Vagina (tissue), 2 donors: ENCODE measurements around the gene CDK7.

Source experiments
- POLR2AphosphoS5 ChIP-seq, 2 donors: sonication (generic); formaldehyde crosslinking; IDR thresholded peaks; one replicate each; pipeline ENCODE4 v1.9.0; 2017; ENCODE audit warnings: antibody characterized with exemption in 2 of 2, mild to moderate bottlenecking in 2 of 2, low read depth in 1 of 2; ENCODE audit not compliant: insufficient read depth in 1 of 2
- TF ChIP-seq, protein P1 (sequence below), 3 experiments: fragments of 450-650 bp in 2 of 3; fragments of 200-600 bp in 1 of 3; sonication (generic) in 1 of 3; IDR thresholded peaks; one replicate each; pipeline ENCODE4 v1.5.1; 2017 to 2019; ENCODE audit warnings: antibody characterized with exemption in 3 of 3, mild to moderate bottlenecking in 2 of 3, moderate library complexity in 2 of 3

DNA sequence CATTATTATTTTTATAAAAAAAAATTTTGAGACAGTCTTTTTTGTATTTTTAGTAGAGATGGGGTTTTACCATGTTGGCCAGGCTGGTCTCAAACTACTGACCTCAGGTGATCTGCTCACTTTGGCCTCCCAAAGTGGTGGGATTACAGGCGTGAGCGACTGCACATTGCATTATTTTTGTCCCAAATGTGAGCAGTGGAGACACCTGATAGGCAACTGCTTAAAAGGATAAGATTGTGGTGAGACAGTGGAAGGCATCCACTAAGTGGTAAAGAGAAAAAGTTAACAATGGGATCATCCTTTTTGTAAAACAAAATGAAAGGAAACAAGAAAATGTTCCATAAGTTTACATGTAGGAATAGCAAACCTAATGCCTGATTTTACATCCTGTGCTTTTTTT, 47.3 kb upstream of the CDK7 start:
- no peak for TF ChIP-seq POLR2AphosphoS5 (IDR thresholded peaks at IDR 0.05; ENCODE audit: insufficient read depth in 1 of 2, low read depth in 1 of 2)
- TF ChIP-seq, protein P1, sequence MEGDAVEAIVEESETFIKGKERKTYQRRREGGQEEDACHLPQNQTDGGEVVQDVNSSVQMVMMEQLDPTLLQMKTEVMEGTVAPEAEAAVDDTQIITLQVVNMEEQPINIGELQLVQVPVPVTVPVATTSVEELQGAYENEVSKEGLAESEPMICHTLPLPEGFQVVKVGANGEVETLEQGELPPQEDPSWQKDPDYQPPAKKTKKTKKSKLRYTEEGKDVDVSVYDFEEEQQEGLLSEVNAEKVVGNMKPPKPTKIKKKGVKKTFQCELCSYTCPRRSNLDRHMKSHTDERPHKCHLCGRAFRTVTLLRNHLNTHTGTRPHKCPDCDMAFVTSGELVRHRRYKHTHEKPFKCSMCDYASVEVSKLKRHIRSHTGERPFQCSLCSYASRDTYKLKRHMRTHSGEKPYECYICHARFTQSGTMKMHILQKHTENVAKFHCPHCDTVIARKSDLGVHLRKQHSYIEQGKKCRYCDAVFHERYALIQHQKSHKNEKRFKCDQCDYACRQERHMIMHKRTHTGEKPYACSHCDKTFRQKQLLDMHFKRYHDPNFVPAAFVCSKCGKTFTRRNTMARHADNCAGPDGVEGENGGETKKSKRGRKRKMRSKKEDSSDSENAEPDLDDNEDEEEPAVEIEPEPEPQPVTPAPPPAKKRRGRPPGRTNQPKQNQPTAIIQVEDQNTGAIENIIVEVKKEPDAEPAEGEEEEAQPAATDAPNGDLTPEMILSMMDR (IDR thresholded peaks at IDR 0.05) = no peak
